Measurements from ENCODE around the gene ZBTB47. TPM values are rescaled to one million over a fixed set of nuclear protein-coding genes. Genes with fewer than 3 reads are reported as not detected.

The ZBTB47 gene
- total and polyA plus RNA-seq, 2 experiments from 2014 or later = 7.0 to 14.2 TPM

DNA sequence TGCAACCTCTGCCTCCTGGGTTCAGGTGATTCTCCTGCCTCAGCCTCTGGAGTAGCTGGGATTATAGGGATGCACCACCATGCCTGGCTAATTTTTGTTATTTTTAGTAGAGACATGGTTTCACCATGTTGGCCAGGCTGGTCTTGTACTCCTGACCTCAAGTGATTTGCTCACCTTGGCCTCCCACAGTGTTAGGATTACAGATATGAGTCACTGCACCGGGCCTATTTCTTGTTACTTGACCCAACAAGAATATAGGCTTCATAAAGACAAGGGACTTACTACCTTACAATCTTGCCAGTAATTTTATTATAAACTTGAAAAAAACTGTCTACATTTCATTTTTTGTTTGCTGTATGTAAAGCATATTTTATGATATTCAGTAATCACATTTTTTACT lies 21.4 kb upstream of the ZBTB47 start:
- TF ChIP-seq EZH2phosphoT487 (IDR thresholded peaks at IDR 0.05; ENCODE audit: low read depth, severe bottlenecking, unreplicated experiment) (no peak), EZH2 (IDR thresholded peaks at IDR 0.05; ENCODE audit: borderline replicate concordance) (no peak), CTCF (IDR thresholded peaks at IDR 0.05; ENCODE audit: poor library complexity) (no peak)
- Histone ChIP-seq H3K9me3 (ENCODE audit: low read depth) (no peaks in the 10 kb centered on the region), H3K27ac (no peak overlapping the region), H3K36me3 (replicated peaks; ENCODE audit: insufficient read depth, low read depth) (no peaks in the 10 kb centered on the region), H3K4me3 (no peak overlapping the region), H4K20me1 (ENCODE audit: insufficient read depth, poor library complexity, severe bottlenecking) (no peaks in the 10 kb centered on the region), H3K27me3 (no peaks in the 10 kb centered on the region), H2AFZ (no peak overlapping the region), H3K4me1 (ENCODE audit: insufficient read depth) (no peaks in the 10 kb centered on the region), H3K9me2 (replicated peaks; ENCODE audit: insufficient read depth) (no peaks in the 10 kb centered on the region), H3K4me2 (no peak overlapping the region), H3K79me2 (peaks cover 11% of the 10 kb centered on the region)
- 55% methylated on average over 1 of the region's 1 CpG for WGBS (ENCODE audit: low lambda C conversion rate, missing lambda C conversion rate)
- no peak for DNase-seq (ENCODE audit: low spot score)

DNA sequence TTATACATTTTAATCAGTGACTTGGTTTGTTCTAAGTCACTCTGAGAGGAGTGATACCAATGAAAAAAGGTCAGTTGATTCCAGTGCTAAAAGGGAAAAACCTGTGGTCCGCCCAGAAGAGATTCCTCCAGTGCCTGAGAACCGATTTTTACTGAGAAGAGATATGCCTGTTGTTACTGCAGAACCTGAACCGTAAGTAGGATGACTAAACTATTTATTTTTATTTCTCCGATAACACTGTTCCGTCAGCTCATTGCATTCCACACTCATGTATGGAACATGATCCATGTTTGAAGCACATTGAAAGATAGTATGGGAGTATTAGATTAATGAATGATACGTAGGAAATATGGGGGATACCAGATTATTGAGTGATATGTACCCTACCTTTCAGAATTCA lies 20.0 kb upstream of the ZBTB47 start:
- Histone ChIP-seq H3K27ac (no peak overlapping the region), H3K9me3 (ENCODE audit: low read depth) (no peaks in the 10 kb centered on the region), H2AFZ (no peak overlapping the region), H3K9me2 (replicated peaks; ENCODE audit: insufficient read depth) (no peaks in the 10 kb centered on the region), H3K79me2 (peaks cover 17% of the 10 kb centered on the region), H3K4me3 (no peak overlapping the region), H3K4me2 (no peak overlapping the region), H3K27me3 (no peaks in the 10 kb centered on the region), H4K20me1 (ENCODE audit: insufficient read depth, poor library complexity, severe bottlenecking) (no peaks in the 10 kb centered on the region), H3K4me1 (ENCODE audit: insufficient read depth) (no peaks in the 10 kb centered on the region), H3K36me3 (replicated peaks; ENCODE audit: insufficient read depth, low read depth) (no peaks in the 10 kb centered on the region)
- no peak for DNase-seq (ENCODE audit: low spot score)
- 98% methylated on average over 6 of the region's 6 CpGs for WGBS (ENCODE audit: low lambda C conversion rate, missing lambda C conversion rate)
- TF ChIP-seq CTCF (IDR thresholded peaks at IDR 0.05; ENCODE audit: poor library complexity) (no peak), EZH2phosphoT487 (IDR thresholded peaks at IDR 0.05; ENCODE audit: low read depth, severe bottlenecking, unreplicated experiment) (no peak)

DNA sequence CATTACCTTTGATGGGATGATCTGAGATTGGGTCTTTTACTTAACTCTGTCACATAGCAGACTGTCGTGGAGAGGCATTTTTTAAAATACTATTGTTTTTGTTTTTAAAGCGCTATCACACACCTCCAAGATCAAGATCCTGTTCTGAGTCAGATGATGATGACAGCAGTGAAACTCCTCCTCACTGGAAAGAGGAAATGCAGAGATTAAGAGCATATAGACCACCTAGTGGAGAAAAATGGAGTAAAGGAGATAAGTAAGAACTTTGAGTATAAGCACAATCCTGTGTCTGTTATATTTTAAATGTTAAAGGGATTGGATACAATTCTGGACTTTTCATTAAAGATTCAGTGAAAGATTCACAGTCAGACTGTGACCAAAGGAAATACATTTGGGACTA lies 18.4 kb upstream of the ZBTB47 start:
- WGBS (ENCODE audit: low lambda C conversion rate, missing lambda C conversion rate) = 87% methylated on average over 2 of the region's 2 CpGs
- Histone ChIP-seq H3K79me2 (peaks cover 18% of the 10 kb centered on the region), H3K27me3 (no peaks in the 10 kb centered on the region), H3K4me1 (ENCODE audit: insufficient read depth) (no peaks in the 10 kb centered on the region), H3K27ac (no peak overlapping the region), H3K9me3 (ENCODE audit: low read depth) (no peaks in the 10 kb centered on the region), H4K20me1 (ENCODE audit: insufficient read depth, poor library complexity, severe bottlenecking) (no peaks in the 10 kb centered on the region), H3K9me2 (replicated peaks; ENCODE audit: insufficient read depth) (no peaks in the 10 kb centered on the region), H2AFZ (no peak overlapping the region), H3K36me3 (replicated peaks; ENCODE audit: insufficient read depth, low read depth) (no peaks in the 10 kb centered on the region), H3K4me2 (no peak overlapping the region), H3K4me3 (no peak overlapping the region)
- TF ChIP-seq CTCF (IDR thresholded peaks at IDR 0.05; ENCODE audit: poor library complexity) = no peak
- no peak for TF ChIP-seq EZH2 (IDR thresholded peaks at IDR 0.05; ENCODE audit: borderline replicate concordance)
- TF ChIP-seq EZH2phosphoT487 (IDR thresholded peaks at IDR 0.05; ENCODE audit: low read depth, severe bottlenecking, unreplicated experiment) = no peak
- no peak for DNase-seq (ENCODE audit: low spot score)

GRCh38 chr3:42637001-42637400 lies 16.5 kb upstream of the ZBTB47 start:
- no peak for TF ChIP-seq CTCF (IDR thresholded peaks at IDR 0.05; ENCODE audit: poor library complexity)
- no peak for TF ChIP-seq EZH2phosphoT487 (IDR thresholded peaks at IDR 0.05; ENCODE audit: low read depth, severe bottlenecking, unreplicated experiment)
- TF ChIP-seq EZH2 (IDR thresholded peaks at IDR 0.05; ENCODE audit: borderline replicate concordance) = no peak

More at GRCh38 chr3:42637001-42637400, 16.5 kb upstream of the ZBTB47 start:
- H3K9me3 ChIP-seq (ENCODE audit: low read depth) = no peaks in the 10 kb centered on the region
- H4K20me1 ChIP-seq (ENCODE audit: insufficient read depth, poor library complexity, severe bottlenecking) = no peaks in the 10 kb centered on the region
- peaks cover 22% of the 10 kb centered on the region for H3K79me2 ChIP-seq
- no peaks in the 10 kb centered on the region for H3K4me1 ChIP-seq (ENCODE audit: insufficient read depth)
- peak overlapping the region; percentile 8 for H3K27ac ChIP-seq
- no peak overlapping the region for H2AFZ ChIP-seq
- no peaks in the 10 kb centered on the region for H3K27me3 ChIP-seq
- 70% methylated on average over 6 of the region's 6 CpGs for WGBS (ENCODE audit: low lambda C conversion rate, missing lambda C conversion rate)
- H3K4me3 ChIP-seq = no peak overlapping the region
- no peaks in the 10 kb centered on the region for H3K9me2 ChIP-seq (replicated peaks; ENCODE audit: insufficient read depth)
- no peaks in the 10 kb centered on the region for H3K36me3 ChIP-seq (replicated peaks; ENCODE audit: insufficient read depth, low read depth)
- no peak for DNase-seq (ENCODE audit: low spot score)
- H3K4me2 ChIP-seq = no peak overlapping the region

Measured in hepatocyte (in vitro differentiated cells).